ENCODE results near the gene DPEP1. TPM values are rescaled to one million over a fixed set of nuclear protein-coding genes. Genes with fewer than 3 reads are reported as not detected.

DPEP1 gene
- total RNA-seq, 4 donors from 2014 or later = 1.3 to 4.0 (median 1.4) TPM; not detected in 1

DNA sequence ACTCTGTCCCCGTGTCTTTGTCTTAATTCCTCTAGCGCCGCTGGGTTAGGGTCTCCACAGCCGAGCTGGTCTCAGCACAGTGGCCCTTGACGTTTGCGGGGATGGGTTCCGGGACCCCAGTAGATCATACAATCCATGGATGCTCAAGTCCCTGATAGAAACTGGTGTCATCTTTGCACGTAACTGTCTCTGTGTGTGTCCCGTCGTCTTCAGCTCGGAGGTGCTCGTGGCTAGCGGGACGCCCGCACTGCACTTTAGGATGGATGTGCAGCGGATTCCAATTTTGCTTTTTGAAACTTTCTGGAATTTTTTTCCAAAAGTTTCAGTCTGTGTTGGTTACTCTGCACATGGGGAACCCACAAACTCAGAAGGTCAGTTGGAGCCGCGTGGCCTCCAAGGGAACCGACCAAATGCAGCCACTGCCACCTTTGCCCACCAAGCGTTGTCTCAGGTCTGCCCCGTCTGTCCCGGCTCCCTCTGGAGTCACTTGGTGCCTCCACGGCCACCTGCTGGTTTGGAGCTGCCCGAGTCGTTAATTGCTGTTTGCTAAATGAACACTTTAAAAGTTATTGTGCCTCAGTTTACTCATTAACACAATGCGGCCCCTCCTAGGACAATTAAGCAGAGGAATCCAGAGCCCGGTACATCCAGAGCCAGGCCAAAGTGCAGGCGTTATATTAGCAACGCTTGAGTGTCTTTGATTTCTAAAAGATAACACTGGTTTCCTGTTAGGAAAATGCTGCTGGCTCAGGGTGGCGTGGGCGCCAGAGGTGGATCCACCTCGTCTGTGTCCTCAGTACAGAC, 5.3 kb upstream of the DPEP1 start:
- Histone ChIP-seq H3K27ac (no peak overlapping the region), H3K9me3 (no peaks in the 10 kb centered on the region), H3K36me3 (no peaks in the 10 kb centered on the region), H3K27me3 (peaks cover 85% of the 10 kb centered on the region), H3K4me3 (no peak overlapping the region), H3K4me1 (peaks cover 0 to 13% (median 7%) of the 10 kb centered on the region in 4 donors)
- intact Hi-C loops (cut with DNase I; ENCODE audit: low total_unique reads) (no loop called here), in situ Hi-C loops (cut with MboI; ENCODE audit: low pct_ligation_motif_present in 1 of 4, low pct_unique_long_range_greater_than_20kb in 1 of 4, low sequenced_read_pairs in 3 of 4) (no loop called here)
- WGBS, 2 donors (ENCODE audit: low coverage in 1 of 2) = 68 to 71% methylated on average over 10 to 32 of the region's 32 CpGs
- TF ChIP-seq EP300 (IDR thresholded peaks at IDR 0.05; ENCODE audit: low read depth) (no peak), POLR2AphosphoS5 (IDR thresholded peaks at IDR 0.05) (no peak), POLR2A (IDR thresholded peaks at IDR 0.05) (no peak)
- TF ChIP-seq, protein P1, sequence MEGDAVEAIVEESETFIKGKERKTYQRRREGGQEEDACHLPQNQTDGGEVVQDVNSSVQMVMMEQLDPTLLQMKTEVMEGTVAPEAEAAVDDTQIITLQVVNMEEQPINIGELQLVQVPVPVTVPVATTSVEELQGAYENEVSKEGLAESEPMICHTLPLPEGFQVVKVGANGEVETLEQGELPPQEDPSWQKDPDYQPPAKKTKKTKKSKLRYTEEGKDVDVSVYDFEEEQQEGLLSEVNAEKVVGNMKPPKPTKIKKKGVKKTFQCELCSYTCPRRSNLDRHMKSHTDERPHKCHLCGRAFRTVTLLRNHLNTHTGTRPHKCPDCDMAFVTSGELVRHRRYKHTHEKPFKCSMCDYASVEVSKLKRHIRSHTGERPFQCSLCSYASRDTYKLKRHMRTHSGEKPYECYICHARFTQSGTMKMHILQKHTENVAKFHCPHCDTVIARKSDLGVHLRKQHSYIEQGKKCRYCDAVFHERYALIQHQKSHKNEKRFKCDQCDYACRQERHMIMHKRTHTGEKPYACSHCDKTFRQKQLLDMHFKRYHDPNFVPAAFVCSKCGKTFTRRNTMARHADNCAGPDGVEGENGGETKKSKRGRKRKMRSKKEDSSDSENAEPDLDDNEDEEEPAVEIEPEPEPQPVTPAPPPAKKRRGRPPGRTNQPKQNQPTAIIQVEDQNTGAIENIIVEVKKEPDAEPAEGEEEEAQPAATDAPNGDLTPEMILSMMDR (IDR thresholded peaks at IDR 0.05) = no peak
- no peak for DNase-seq

GRCh38 chr16:89610108-89610453, 3.4 kb upstream of the DPEP1 start:
- TF ChIP-seq POLR2AphosphoS5 (IDR thresholded peaks at IDR 0.05) (no peak), EP300 (IDR thresholded peaks at IDR 0.05; ENCODE audit: low read depth) (no peak), POLR2A (IDR thresholded peaks at IDR 0.05) (no peak)
- TF ChIP-seq, protein P1 (IDR thresholded peaks at IDR 0.05) = no peak
- in situ Hi-C loops (cut with MboI; ENCODE audit: low pct_ligation_motif_present in 1 of 4, low pct_unique_long_range_greater_than_20kb in 1 of 4, low sequenced_read_pairs in 3 of 4) (no loop called here), intact Hi-C loops (cut with DNase I; ENCODE audit: low total_unique reads) (no loop called here)
- Histone ChIP-seq H3K36me3 (no peaks in the 10 kb centered on the region), H3K4me1 (peaks cover 0 to 13% (median 7%) of the 10 kb centered on the region in 4 donors), H3K4me3 (no peak overlapping the region), H3K27ac (no peak overlapping the region), H3K9me3 (no peaks in the 10 kb centered on the region), H3K27me3 (peaks cover 94% of the 10 kb centered on the region)
- no peak for DNase-seq
- WGBS, 2 donors (ENCODE audit: low coverage in 1 of 2) = 34 to 67% methylated on average over 1 of the region's 1 CpG

GRCh38 chr16:89612415-89613166, 851 bp upstream of the DPEP1 start:
- Histone ChIP-seq H3K27ac (no peak overlapping the region), H3K27me3 (peaks cover 83% of the 10 kb centered on the region), H3K36me3 (no peaks in the 10 kb centered on the region), H3K4me3 (no peak overlapping the region), H3K9me3 (no peaks in the 10 kb centered on the region), H3K4me1 (peaks cover 0 to 13% (median 7%) of the 10 kb centered on the region in 4 donors)
- in situ Hi-C loops (cut with MboI; ENCODE audit: low pct_ligation_motif_present in 1 of 4, low pct_unique_long_range_greater_than_20kb in 1 of 4, low sequenced_read_pairs in 3 of 4) (no loop called here), intact Hi-C loops (cut with DNase I; ENCODE audit: low total_unique reads) (no loop called here)
- 81% methylated on average over 20 of the region's 20 CpGs; no CpG with 5 or more reads in 1 of the 2 donors for WGBS, 2 donors (ENCODE audit: low coverage in 1 of 2)
- TF ChIP-seq POLR2AphosphoS5 (IDR thresholded peaks at IDR 0.05) = no peak
- TF ChIP-seq, protein P1 (IDR thresholded peaks at IDR 0.05) = no peak
- no peak for TF ChIP-seq POLR2A (IDR thresholded peaks at IDR 0.05)
- no peak for TF ChIP-seq EP300 (IDR thresholded peaks at IDR 0.05; ENCODE audit: low read depth)
- DNase-seq = no peak

GRCh38 chr16:89613954-89614459, 565 bp downstream of the DPEP1 start:
- 92% methylated on average over 21 of the region's 22 CpGs; no CpG with 5 or more reads in 1 of the 2 donors for WGBS, 2 donors (ENCODE audit: low coverage in 1 of 2)
- Histone ChIP-seq H3K4me3 (no peak overlapping the region), H3K9me3 (no peaks in the 10 kb centered on the region), H3K4me1 (peaks cover 0 to 3% (median under 1%) of the 10 kb centered on the region in 4 donors), H3K27ac (no peak overlapping the region), H3K36me3 (no peaks in the 10 kb centered on the region), H3K27me3 (peaks cover 80% of the 10 kb centered on the region)
- no peak for TF ChIP-seq POLR2A (IDR thresholded peaks at IDR 0.05)
- TF ChIP-seq, protein P1 (IDR thresholded peaks at IDR 0.05) = no peak
- no peak for TF ChIP-seq EP300 (IDR thresholded peaks at IDR 0.05; ENCODE audit: low read depth)
- TF ChIP-seq POLR2AphosphoS5 (IDR thresholded peaks at IDR 0.05) = no peak
- intact Hi-C loops (cut with DNase I; ENCODE audit: low total_unique reads) = no loop called here
- no peak for DNase-seq
- in situ Hi-C loops (cut with MboI; ENCODE audit: low pct_ligation_motif_present in 1 of 4, low pct_unique_long_range_greater_than_20kb in 1 of 4, low sequenced_read_pairs in 3 of 4) = no loop called here

Measured in transverse colon (tissue), 4 donors.